T-helper 2 cell treated with Interferon-gamma antibody and Interleukin-4, amounts not matched to agents 100 ng/mL and 5 ng/mL, for 36 hours (primary cell): Measurements from ENCODE around the gene SPSB2. TPM values are rescaled to one million over a fixed set of nuclear protein-coding genes. Genes with fewer than 3 reads are reported as not detected.
"Not testable (repeated sequence)": the region's sequence is repeated elsewhere in the genome, so short reads cannot be mapped to it uniquely, and the experiment has no call there.

Experiments
- intact Hi-C: fragments of 100-400 bp; cut with micrococcal nuclease; formaldehyde crosslinking; loops from one replicate; pipeline ENCODE4 v1.15.1; 2023
- total RNA-seq: library from RNA; stranded (reverse); gene quantifications from 2 replicates; pipeline ENCODE4 v1.2.3, GENCODE V29; 2022

SPSB2 gene
- total RNA-seq, 1 donor from 2014 or later, result 14.6 TPM

- intact Hi-C loops, result no loop called here
Measured at GRCh38 chr12:6902448-6902847, 29.3 kb upstream of the SPSB2 start.

GRCh38 chr12:6899837-6900519 is 26.9 kb upstream of the SPSB2 start:
- intact Hi-C loops, result no loop called here

- intact Hi-C loops, result no loop called here
Measured at GRCh38 chr12:6899427-6899826, 26.3 kb upstream of the SPSB2 start.

- intact Hi-C loops, result no loop called here
Measured at GRCh38 chr12:6896846-6897435, 23.8 kb upstream of the SPSB2 start.

GRCh38 chr12:6894321-6894720 is 21.2 kb upstream of the SPSB2 start:
- intact Hi-C loops, result no loop called here

GRCh38 chr12:6892683-6893082 is 19.6 kb upstream of the SPSB2 start:
- intact Hi-C loops, result not testable (repeated sequence)

- intact Hi-C loops, result loop anchor here (1.0 to 2.0 kb wide), 6 partner anchors 13 to 67 kb away; partner anchors contain the start of genes ENO2, LRRC23, SPSB2 and TPI1
Measured at GRCh38 chr12:6891646-6892001, 18.5 kb upstream of the SPSB2 start.

- intact Hi-C loops, result loop anchor here (1.0 to 2.0 kb wide), 6 partner anchors 13 to 68 kb away; partner anchors contain the start of genes ENO2, LRRC23, SPSB2 and TPI1
Measured at GRCh38 chr12:6890789-6891645, 17.9 kb upstream of the SPSB2 start.

- intact Hi-C loops, result loop anchor here (2.0 kb wide), 1 partner anchor 69 kb away; no protein-coding TSS in a partner anchor
Measured at GRCh38 chr12:6889775-6890573, 16.9 kb upstream of the SPSB2 start.

GRCh38 chr12:6888794-6889193 is 15.7 kb upstream of the SPSB2 start:
- intact Hi-C loops, result not testable (repeated sequence)

- intact Hi-C loops, result no loop called here
Measured at GRCh38 chr12:6888360-6888759, 15.3 kb upstream of the SPSB2 start.

GRCh38 chr12:6887460-6887859 is 14.4 kb upstream of the SPSB2 start:
- intact Hi-C loops, result no loop called here

GRCh38 chr12:6886206-6886999 is 13.3 kb upstream of the SPSB2 start:
- intact Hi-C loops, result not testable (repeated sequence)

GRCh38 chr12:6884539-6884938 is 11.4 kb upstream of the SPSB2 start:
- intact Hi-C loops, result no loop called here

GRCh38 chr12:6883683-6884082 is 10.6 kb upstream of the SPSB2 start:
- intact Hi-C loops, result no loop called here

- intact Hi-C loops, result no loop called here
Measured at GRCh38 chr12:6883252-6883651, 10.1 kb upstream of the SPSB2 start.

- intact Hi-C loops, result not testable (repeated sequence)
Measured at GRCh38 chr12:6879824-6880223, 6.7 kb upstream of the SPSB2 start.

- intact Hi-C loops, result loop anchor here (5.0 kb wide), 1 partner anchor 1208 kb away; the partner anchor contains the start of gene NECAP1
Measured at GRCh38 chr12:6874015-6874368, 889 bp upstream of the SPSB2 start.

GRCh38 chr12:6872073-6873048 is 742 bp downstream of the SPSB2 start:
- intact Hi-C loops, result loop anchor here (1.0 to 5.0 kb wide), 10 partner anchors 19 to 1210 kb away; partner anchors contain the start of genes EMG1, ENO2, LPCAT3 and LRRC23
